ENCODE data around the gene GAD2.

DNA sequence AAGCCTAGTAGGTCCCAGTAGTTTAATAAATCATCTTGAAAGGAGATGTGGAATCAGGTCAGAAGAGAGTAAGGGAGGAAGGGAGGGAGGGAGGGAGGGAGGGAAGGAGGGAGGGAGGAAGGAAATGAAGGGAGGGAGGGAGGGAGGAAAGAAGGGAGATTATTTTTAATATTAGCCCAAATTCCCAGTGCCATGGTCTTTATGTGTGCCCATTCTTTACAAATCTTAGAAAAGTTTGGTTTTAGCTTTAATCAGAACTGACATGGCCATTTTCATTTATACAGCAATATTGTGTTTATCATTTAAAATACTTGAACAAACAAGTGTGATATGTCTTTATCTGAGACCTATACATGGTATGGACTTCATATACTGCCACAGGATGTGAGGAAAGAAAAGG is 86.8 kb downstream of the GAD2 start:
- TF ChIP-seq, protein P1, sequence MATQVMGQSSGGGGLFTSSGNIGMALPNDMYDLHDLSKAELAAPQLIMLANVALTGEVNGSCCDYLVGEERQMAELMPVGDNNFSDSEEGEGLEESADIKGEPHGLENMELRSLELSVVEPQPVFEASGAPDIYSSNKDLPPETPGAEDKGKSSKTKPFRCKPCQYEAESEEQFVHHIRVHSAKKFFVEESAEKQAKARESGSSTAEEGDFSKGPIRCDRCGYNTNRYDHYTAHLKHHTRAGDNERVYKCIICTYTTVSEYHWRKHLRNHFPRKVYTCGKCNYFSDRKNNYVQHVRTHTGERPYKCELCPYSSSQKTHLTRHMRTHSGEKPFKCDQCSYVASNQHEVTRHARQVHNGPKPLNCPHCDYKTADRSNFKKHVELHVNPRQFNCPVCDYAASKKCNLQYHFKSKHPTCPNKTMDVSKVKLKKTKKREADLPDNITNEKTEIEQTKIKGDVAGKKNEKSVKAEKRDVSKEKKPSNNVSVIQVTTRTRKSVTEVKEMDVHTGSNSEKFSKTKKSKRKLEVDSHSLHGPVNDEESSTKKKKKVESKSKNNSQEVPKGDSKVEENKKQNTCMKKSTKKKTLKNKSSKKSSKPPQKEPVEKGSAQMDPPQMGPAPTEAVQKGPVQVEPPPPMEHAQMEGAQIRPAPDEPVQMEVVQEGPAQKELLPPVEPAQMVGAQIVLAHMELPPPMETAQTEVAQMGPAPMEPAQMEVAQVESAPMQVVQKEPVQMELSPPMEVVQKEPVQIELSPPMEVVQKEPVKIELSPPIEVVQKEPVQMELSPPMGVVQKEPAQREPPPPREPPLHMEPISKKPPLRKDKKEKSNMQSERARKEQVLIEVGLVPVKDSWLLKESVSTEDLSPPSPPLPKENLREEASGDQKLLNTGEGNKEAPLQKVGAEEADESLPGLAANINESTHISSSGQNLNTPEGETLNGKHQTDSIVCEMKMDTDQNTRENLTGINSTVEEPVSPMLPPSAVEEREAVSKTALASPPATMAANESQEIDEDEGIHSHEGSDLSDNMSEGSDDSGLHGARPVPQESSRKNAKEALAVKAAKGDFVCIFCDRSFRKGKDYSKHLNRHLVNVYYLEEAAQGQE (IDR thresholded peaks at IDR 0.05; ENCODE audit: low read depth) = no peak
- TF ChIP-seq YY1 (IDR thresholded peaks at IDR 0.05; ENCODE audit: low read depth) = no peak
- no peak for TF ChIP-seq CEBPB (IDR thresholded peaks at IDR 0.05)
- no peak for TF ChIP-seq CREB1 (IDR thresholded peaks at IDR 0.05; ENCODE audit: low read depth)

All from Ishikawa (cell line).